Measurements from ENCODE around the gene KCNIP1. TPM values are rescaled to one million over a fixed set of nuclear protein-coding genes. Genes with fewer than 3 reads are reported as not detected.

The KCNIP1 gene
- polyA plus RNA-seq, 1 of the 3 experiments (the other 2 are of a cell fraction): 1.3 TPM

GRCh38 chr5:170626507-170627150 lies 122.8 kb downstream of the KCNIP1 start:
- Histone ChIP-seq H3K9me2 (no peaks in the 10 kb centered on the region), H3K27ac (ENCODE audit: low read depth in 2 of 2, low read length in 1 of 2) (no peak overlapping the region), H3F3A (replicated peaks; ENCODE audit: insufficient read depth) (no peaks in the 10 kb centered on the region), H3K4me2 (no peak overlapping the region), H2AFZ (ENCODE audit: low read depth) (no peak overlapping the region), H3K36me3 (replicated peaks in 1 of 2; ENCODE audit: control insufficient read depth in 1 of 2, insufficient read depth in 2 of 2, low read length in 1 of 2) (no peaks in the 10 kb centered on the region), H3K4me3 (ENCODE audit: low read depth in 2 of 2, low read length in 1 of 2) (no peak overlapping the region), H3K9me3 (no peaks in the 10 kb centered on the region), H3K4me1 (ENCODE audit: control insufficient read depth in 1 of 2, insufficient read depth in 2 of 2, low read depth in 1 of 2, low read length in 1 of 2) (peaks cover 0 to 13% of the 10 kb centered on the region in 2 experiments; a peak in 1 of 4 replicates), H3K27me3 (ENCODE audit: insufficient read depth) (no peaks in the 10 kb centered on the region), H3K9ac (no peak overlapping the region), H4K20me1 (ENCODE audit: insufficient read depth) (no peaks in the 10 kb centered on the region), H3K79me2 (ENCODE audit: insufficient read depth) (no peaks in the 10 kb centered on the region)
- POLR2A ChIA-PET: no interaction called here
- no peak for TF ChIP-seq FOXM1 (IDR thresholded peaks at IDR 0.05; ENCODE audit: low read depth)
- TF ChIP-seq, protein P1, sequence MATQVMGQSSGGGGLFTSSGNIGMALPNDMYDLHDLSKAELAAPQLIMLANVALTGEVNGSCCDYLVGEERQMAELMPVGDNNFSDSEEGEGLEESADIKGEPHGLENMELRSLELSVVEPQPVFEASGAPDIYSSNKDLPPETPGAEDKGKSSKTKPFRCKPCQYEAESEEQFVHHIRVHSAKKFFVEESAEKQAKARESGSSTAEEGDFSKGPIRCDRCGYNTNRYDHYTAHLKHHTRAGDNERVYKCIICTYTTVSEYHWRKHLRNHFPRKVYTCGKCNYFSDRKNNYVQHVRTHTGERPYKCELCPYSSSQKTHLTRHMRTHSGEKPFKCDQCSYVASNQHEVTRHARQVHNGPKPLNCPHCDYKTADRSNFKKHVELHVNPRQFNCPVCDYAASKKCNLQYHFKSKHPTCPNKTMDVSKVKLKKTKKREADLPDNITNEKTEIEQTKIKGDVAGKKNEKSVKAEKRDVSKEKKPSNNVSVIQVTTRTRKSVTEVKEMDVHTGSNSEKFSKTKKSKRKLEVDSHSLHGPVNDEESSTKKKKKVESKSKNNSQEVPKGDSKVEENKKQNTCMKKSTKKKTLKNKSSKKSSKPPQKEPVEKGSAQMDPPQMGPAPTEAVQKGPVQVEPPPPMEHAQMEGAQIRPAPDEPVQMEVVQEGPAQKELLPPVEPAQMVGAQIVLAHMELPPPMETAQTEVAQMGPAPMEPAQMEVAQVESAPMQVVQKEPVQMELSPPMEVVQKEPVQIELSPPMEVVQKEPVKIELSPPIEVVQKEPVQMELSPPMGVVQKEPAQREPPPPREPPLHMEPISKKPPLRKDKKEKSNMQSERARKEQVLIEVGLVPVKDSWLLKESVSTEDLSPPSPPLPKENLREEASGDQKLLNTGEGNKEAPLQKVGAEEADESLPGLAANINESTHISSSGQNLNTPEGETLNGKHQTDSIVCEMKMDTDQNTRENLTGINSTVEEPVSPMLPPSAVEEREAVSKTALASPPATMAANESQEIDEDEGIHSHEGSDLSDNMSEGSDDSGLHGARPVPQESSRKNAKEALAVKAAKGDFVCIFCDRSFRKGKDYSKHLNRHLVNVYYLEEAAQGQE (IDR thresholded peaks at IDR 0.05; ENCODE audit: low read depth, low read length): no peak
- no peak for TF ChIP-seq POLR2AphosphoS5 (IDR thresholded peaks at IDR 0.05; ENCODE audit: low read depth, low read length)
- TF ChIP-seq EZH2phosphoT487 (IDR thresholded peaks at IDR 0.05; ENCODE audit: borderline replicate concordance, low read depth): no peak
- TF ChIP-seq SMC3 (IDR thresholded peaks at IDR 0.05; ENCODE audit: low read depth, low read length): no peak
- no peak for TF ChIP-seq CTCF (IDR thresholded peaks at IDR 0.05)
- TF ChIP-seq RFX5 (IDR thresholded peaks at IDR 0.05; ENCODE audit: low read length): no peak
- DNase-seq: no peak
- WGBS (ENCODE audit: low lambda C conversion rate): 72% methylated on average over 9 of the region's 13 CpGs
- CTCF ChIA-PET: interaction anchor here (0.6 to 19.5 kb wide), 9 partner anchors 9 to 400 kb away, joined by 3 to 614 read pairs (median 20); no protein-coding TSS in a partner anchor

- H3K27me3 ChIP-seq (ENCODE audit: insufficient read depth): no peaks in the 10 kb centered on the region
- POLR2A ChIA-PET: no interaction called here
- no peaks in the 10 kb centered on the region for H3K36me3 ChIP-seq (replicated peaks in 1 of 2; ENCODE audit: control insufficient read depth in 1 of 2, insufficient read depth in 2 of 2, low read length in 1 of 2)
- no peak overlapping the region for H3K4me3 ChIP-seq (ENCODE audit: low read depth in 2 of 2, low read length in 1 of 2)
- H3K4me1 ChIP-seq (ENCODE audit: control insufficient read depth in 1 of 2, insufficient read depth in 2 of 2, low read depth in 1 of 2, low read length in 1 of 2): peaks cover 0 to 17% of the 10 kb centered on the region in 2 experiments; a peak in 1 of 4 replicates
- no peaks in the 10 kb centered on the region for H3K9me3 ChIP-seq
- no peaks in the 10 kb centered on the region for H3K79me2 ChIP-seq (ENCODE audit: insufficient read depth)
- no peak overlapping the region for H2AFZ ChIP-seq (ENCODE audit: low read depth)
- no peak overlapping the region for H3K4me2 ChIP-seq
- no CpG with 5 or more reads among the region's 3 CpGs for WGBS (ENCODE audit: low lambda C conversion rate)
- no peak overlapping the region for H3K9ac ChIP-seq
- no peak for DNase-seq
- no peaks in the 10 kb centered on the region for H3F3A ChIP-seq (replicated peaks; ENCODE audit: insufficient read depth)
- TF ChIP-seq USF1 (IDR thresholded peaks at IDR 0.05; ENCODE audit: borderline replicate concordance, low read depth): no peak
- TF ChIP-seq FOSL2 (IDR thresholded peaks at IDR 0.05; ENCODE audit: borderline replicate concordance, low read depth): no peak
- no peak for TF ChIP-seq EP300 (IDR thresholded peaks at IDR 0.05; ENCODE audit: borderline replicate concordance in 1 of 2, low read depth in 1 of 2, low read length in 1 of 2)
- TF ChIP-seq TEAD4 (IDR thresholded peaks at IDR 0.05; ENCODE audit: borderline replicate concordance, insufficient read depth): no peak
- no peak for TF ChIP-seq GATA2 (CRISPR knock-in tag; IDR thresholded peaks at IDR 0.05)
- TF ChIP-seq RCOR1 (IDR thresholded peaks at IDR 0.05; ENCODE audit: low read length): no peak
- no peak for TF ChIP-seq CHD2 (IDR thresholded peaks at IDR 0.05; ENCODE audit: low read length, partially characterized antibody)
- TF ChIP-seq, protein P2, sequence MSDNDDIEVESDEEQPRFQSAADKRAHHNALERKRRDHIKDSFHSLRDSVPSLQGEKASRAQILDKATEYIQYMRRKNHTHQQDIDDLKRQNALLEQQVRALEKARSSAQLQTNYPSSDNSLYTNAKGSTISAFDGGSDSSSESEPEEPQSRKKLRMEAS (IDR thresholded peaks at IDR 0.05; ENCODE audit: low read depth): no peak
- TF ChIP-seq, protein P3, sequence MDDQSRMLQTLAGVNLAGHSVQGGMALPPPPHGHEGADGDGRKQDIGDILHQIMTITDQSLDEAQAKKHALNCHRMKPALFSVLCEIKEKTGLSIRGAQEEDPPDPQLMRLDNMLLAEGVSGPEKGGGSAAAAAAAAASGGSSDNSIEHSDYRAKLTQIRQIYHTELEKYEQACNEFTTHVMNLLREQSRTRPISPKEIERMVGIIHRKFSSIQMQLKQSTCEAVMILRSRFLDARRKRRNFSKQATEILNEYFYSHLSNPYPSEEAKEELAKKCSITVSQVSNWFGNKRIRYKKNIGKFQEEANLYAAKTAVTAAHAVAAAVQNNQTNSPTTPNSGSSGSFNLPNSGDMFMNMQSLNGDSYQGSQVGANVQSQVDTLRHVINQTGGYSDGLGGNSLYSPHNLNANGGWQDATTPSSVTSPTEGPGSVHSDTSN (IDR thresholded peaks at IDR 0.05): no peak
- no peak for TF ChIP-seq EZH2phosphoT487 (IDR thresholded peaks at IDR 0.05; ENCODE audit: borderline replicate concordance, low read depth)
- TF ChIP-seq SIN3A (IDR thresholded peaks at IDR 0.05; ENCODE audit: borderline replicate concordance, low read depth, low read length): no peak
- no peaks in the 10 kb centered on the region for H4K20me1 ChIP-seq (ENCODE audit: insufficient read depth)
- CTCF ChIA-PET: interaction anchor here (0.6 to 19.5 kb wide), 9 partner anchors 8 to 401 kb away, joined by 3 to 614 read pairs (median 7); no protein-coding TSS in a partner anchor
- no peak overlapping the region for H3K27ac ChIP-seq (ENCODE audit: low read depth in 2 of 2, low read length in 1 of 2)
- no peaks in the 10 kb centered on the region for H3K9me2 ChIP-seq
Measured at GRCh38 chr5:170627271-170627670, 123.5 kb downstream of the KCNIP1 start.

Data from SK-N-SH (cell line).